Right lobe of liver (tissue), 4 donors: ENCODE data around the gene RNF146.

Source experiments
- POLR2A ChIP-seq: fragments of 450-650 bp; IDR thresholded peaks from one replicate; pipeline ENCODE4 v1.6.1; 2017; ENCODE audit warnings: antibody characterized with exemption, mild to moderate bottlenecking
- TF ChIP-seq, protein P1 (sequence below), 4 donors: fragments of 200-600 bp in 3 of 4; fragments of 450-650 bp in 1 of 4; IDR thresholded peaks; one replicate each; pipeline versions ENCODE4 v1.5.1 to v1.8.0; 2016 to 2022; ENCODE audit warnings: antibody characterized with exemption in 4 of 4, mild to moderate bottlenecking in 2 of 4
- donor health status: DM: no; HTN: no; CAD: no.
- donor health status: DM: no; HTN: no; CAD: no.
- donor health status: DM: no; HTN: yes; CAD: no.

DNA sequence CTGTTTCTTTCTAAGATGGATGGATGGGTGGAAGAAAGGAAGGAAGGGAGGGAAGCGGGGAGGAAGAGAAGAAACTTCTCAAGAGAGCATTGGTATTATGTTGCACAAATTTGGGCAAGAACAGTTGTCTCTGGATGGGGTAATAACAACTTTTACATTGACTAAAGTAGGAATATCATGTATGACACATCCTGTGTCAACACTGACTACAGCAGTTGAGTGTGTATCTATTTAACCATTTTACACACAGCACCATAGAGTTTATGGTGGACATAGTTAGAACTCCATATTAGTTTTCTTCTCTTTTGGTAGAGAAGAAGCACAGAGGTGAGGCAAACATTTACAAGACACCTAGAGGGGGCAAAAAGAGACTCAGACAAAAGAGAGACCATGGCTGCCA, 44.2 kb upstream of the RNF146 start:
- TF ChIP-seq, protein P1, sequence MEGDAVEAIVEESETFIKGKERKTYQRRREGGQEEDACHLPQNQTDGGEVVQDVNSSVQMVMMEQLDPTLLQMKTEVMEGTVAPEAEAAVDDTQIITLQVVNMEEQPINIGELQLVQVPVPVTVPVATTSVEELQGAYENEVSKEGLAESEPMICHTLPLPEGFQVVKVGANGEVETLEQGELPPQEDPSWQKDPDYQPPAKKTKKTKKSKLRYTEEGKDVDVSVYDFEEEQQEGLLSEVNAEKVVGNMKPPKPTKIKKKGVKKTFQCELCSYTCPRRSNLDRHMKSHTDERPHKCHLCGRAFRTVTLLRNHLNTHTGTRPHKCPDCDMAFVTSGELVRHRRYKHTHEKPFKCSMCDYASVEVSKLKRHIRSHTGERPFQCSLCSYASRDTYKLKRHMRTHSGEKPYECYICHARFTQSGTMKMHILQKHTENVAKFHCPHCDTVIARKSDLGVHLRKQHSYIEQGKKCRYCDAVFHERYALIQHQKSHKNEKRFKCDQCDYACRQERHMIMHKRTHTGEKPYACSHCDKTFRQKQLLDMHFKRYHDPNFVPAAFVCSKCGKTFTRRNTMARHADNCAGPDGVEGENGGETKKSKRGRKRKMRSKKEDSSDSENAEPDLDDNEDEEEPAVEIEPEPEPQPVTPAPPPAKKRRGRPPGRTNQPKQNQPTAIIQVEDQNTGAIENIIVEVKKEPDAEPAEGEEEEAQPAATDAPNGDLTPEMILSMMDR (IDR thresholded peaks at IDR 0.05): no peak
- no peak for TF ChIP-seq POLR2A
